Inflammatory macrophage treated with lipopolysaccharide for 1 hour (primary cell): ENCODE data around the gene XCL1.
"Not testable (repeated sequence)": the region's sequence is repeated elsewhere in the genome, so short reads cannot be mapped to it uniquely, and the experiment has no call there.

ENCODE experiments used
- DNase-seq, 2 donors: peaks; one replicate each; pipeline ENCODE4 v3.0.0-alpha.2; 2020 to 2022

XCL1 gene

GRCh38 chr1:168576245-168576688 lies at the start of gene XCL1:
Gene XCL1, plus strand, starts transcription at chr1:168576605. Its CDS starts 33 bp downstream, at chr1:168576638.
- DNase-seq, result not testable (repeated sequence)

- peak; percentile 43 to 47 for DNase-seq
These were observed 46.9 kb upstream of the XCL1 start for GRCh38 chr1:168529518-168529917.

GRCh38 chr1:168531615-168532345 lies 44.6 kb upstream of the XCL1 start:
- no peak for DNase-seq

- no peak for DNase-seq
These were observed 40.9 kb upstream of the XCL1 start for GRCh38 chr1:168535536-168535935.

- not testable (repeated sequence) for DNase-seq
These were observed 35.6 kb upstream of the XCL1 start for GRCh38 chr1:168540798-168541197.

GRCh38 chr1:168542978-168543377 lies 33.4 kb upstream of the XCL1 start:
- DNase-seq, result not testable (repeated sequence)

GRCh38 chr1:168543840-168544498 lies 32.4 kb upstream of the XCL1 start, which contains the start of gene XCL2:
Gene XCL2, minus strand, starts transcription at chr1:168543997. Its CDS starts 33 bp downstream, at chr1:168543964.
- DNase-seq, result not testable (repeated sequence)

- DNase-seq, result peak; percentile 25 to 57
These were observed 30.5 kb upstream of the XCL1 start for GRCh38 chr1:168545678-168546552.

- not testable (repeated sequence) for DNase-seq
These were observed 29.9 kb upstream of the XCL1 start for GRCh38 chr1:168546553-168546895.

GRCh38 chr1:168550971-168551370 lies 25.4 kb upstream of the XCL1 start:
- no peak for DNase-seq

GRCh38 chr1:168551688-168552087 lies 24.7 kb upstream of the XCL1 start:
- DNase-seq, result no peak

GRCh38 chr1:168552961-168553360 lies 23.4 kb upstream of the XCL1 start:
- DNase-seq, result no peak

GRCh38 chr1:168553680-168554553 lies 22.5 kb upstream of the XCL1 start:
- no peak for DNase-seq

- DNase-seq, result peak in 1 of 2 donors; percentile 12
These were observed 21.6 kb upstream of the XCL1 start for GRCh38 chr1:168554603-168555483.

GRCh38 chr1:168555508-168556046 lies 20.8 kb upstream of the XCL1 start:
- DNase-seq, result no peak

- no peak for DNase-seq
These were observed 19.8 kb upstream of the XCL1 start for GRCh38 chr1:168556647-168557046.

GRCh38 chr1:168560370-168560769 lies 16.0 kb upstream of the XCL1 start:
- DNase-seq, result no peak

- DNase-seq, result no peak
These were observed 14.4 kb upstream of the XCL1 start for GRCh38 chr1:168561989-168562388.

- DNase-seq, result no peak
These were observed 10.6 kb upstream of the XCL1 start for GRCh38 chr1:168565825-168566224.

GRCh38 chr1:168567007-168567406 lies 9.4 kb upstream of the XCL1 start:
- no peak for DNase-seq

GRCh38 chr1:168567568-168567967 lies 8.8 kb upstream of the XCL1 start:
- DNase-seq, result no peak
